Immature natural killer cell (primary cell): ENCODE data around the gene PRR29. TPM values are rescaled to one million over a fixed set of nuclear protein-coding genes. Genes with fewer than 3 reads are reported as not detected.
"Not testable (repeated sequence)": the region's sequence is repeated elsewhere in the genome, so short reads cannot be mapped to it uniquely, and the experiment has no call there.

Source experiments
- DNase-seq, 3 donors: peaks; one replicate each; pipeline ENCODE4 v3.0.0; 2022; ENCODE audit warnings: mixed read lengths in 1 of 3
- H3K27ac Mint-ChIP-seq, 6 donors: one replicate each; pipeline ENCODE4 v1.8.0; 2020; ENCODE audit warnings: mixed read lengths in 6 of 6, mild to moderate bottlenecking in 5 of 6, inconsistent platforms in 4 of 6, moderate library complexity in 3 of 6
- H3K27me3 Mint-ChIP-seq, 3 donors: one replicate each; pipeline ENCODE4 v1.8.0; 2020 to 2021; ENCODE audit warnings: low read depth in 3 of 3, mild to moderate bottlenecking in 3 of 3, mixed read lengths in 3 of 3, moderate library complexity in 3 of 3, inconsistent platforms in 1 of 3
- H3K36me3 Mint-ChIP-seq, 3 donors: one replicate each; pipeline ENCODE4 v1.8.0; 2020; ENCODE audit warnings: mixed read lengths in 3 of 3, inconsistent platforms in 2 of 3, mild to moderate bottlenecking in 2 of 3
- H3K4me1 Mint-ChIP-seq, 2 donors: one replicate each; pipeline ENCODE4 v1.8.0; 2020; ENCODE audit warnings: inconsistent platforms in 2 of 2, mild to moderate bottlenecking in 2 of 2, mixed read lengths in 2 of 2, moderate library complexity in 1 of 2
- H3K4me3 Mint-ChIP-seq, 5 donors: one replicate each; pipeline ENCODE4 v1.8.0; 2020; ENCODE audit warnings: mild to moderate bottlenecking in 5 of 5, mixed read lengths in 5 of 5, inconsistent platforms in 3 of 5, moderate library complexity in 3 of 5
- H3K9me3 Mint-ChIP-seq, 6 donors: one replicate each; pipeline ENCODE4 v1.8.0; 2020; ENCODE audit warnings: mild to moderate bottlenecking in 6 of 6, mixed read lengths in 6 of 6, inconsistent platforms in 4 of 6, moderate library complexity in 3 of 6
- polyA plus RNA-seq, 3 donors: library from polyadenylated mRNA; unstranded; fragments of 300-500 nt; fragmentation: Illumina TruSeq; gene quantifications; one replicate each; pipeline ENCODE4 v1.2.3, GENCODE V29; 2021

The PRR29 gene
- polyA plus RNA-seq, 3 donors from 2014 or later, result 5.0 to 6.8 (median 5.5) TPM

GRCh38 chr17:63962298-63962744 lies 35.8 kb upstream of the PRR29 start:
- DNase-seq, result no peak
- peak overlapping the region in 1 of 5 donors; percentile 27 for H3K4me3 Mint-ChIP-seq
- no peaks in the 10 kb centered on the region for H3K36me3 Mint-ChIP-seq
- peak overlapping the region in 1 of 6 donors; percentile 79 for H3K27ac Mint-ChIP-seq
- peaks cover 16 to 18% of the 10 kb centered on the region in 2 donors for H3K4me1 Mint-ChIP-seq
- no peaks in the 10 kb centered on the region for H3K9me3 Mint-ChIP-seq
- peaks cover 0 to 3% (median 0%) of the 10 kb centered on the region in 3 donors for H3K27me3 Mint-ChIP-seq

DNA sequence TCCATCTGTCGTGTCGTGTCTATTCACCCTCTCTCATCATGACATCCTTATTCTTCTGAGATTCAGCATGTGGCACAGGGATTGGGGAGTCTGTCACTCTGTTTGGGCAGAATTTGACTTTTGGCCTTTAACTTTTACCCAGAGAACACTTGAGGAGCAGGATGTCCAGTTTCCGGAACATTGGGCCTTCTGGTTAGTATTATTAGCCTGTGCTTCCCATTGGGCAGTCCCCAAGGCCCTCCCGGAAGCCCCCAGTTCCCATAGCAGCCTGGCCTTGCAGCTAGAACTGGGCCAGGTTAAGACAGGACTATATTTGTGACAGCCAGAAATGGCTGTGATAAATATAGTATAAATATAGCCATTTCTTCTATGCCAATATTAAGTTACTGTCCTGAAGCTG lies 35.0 kb upstream of the PRR29 start:
- Mint-ChIP-seq H3K27me3 (peaks cover 0 to 3% (median 0%) of the 10 kb centered on the region in 3 donors), H3K4me3 (peak overlapping the region in 1 of 5 donors; percentile 17), H3K27ac (peak overlapping the region in 1 of 6 donors; percentile 90), H3K9me3 (no peaks in the 10 kb centered on the region), H3K36me3 (no peaks in the 10 kb centered on the region), H3K4me1 (peaks cover 17 to 22% of the 10 kb centered on the region in 2 donors)
- DNase-seq, result no peak

GRCh38 chr17:63966646-63967264 lies 31.4 kb upstream of the PRR29 start:
- H3K4me3 Mint-ChIP-seq, result peak overlapping the region; percentile 7 to 66 (median 39)
- H3K4me1 Mint-ChIP-seq, result peaks cover 28 to 32% of the 10 kb centered on the region in 2 donors
- DNase-seq, result peak; percentile 76 to 79 (median 77)
- no peaks in the 10 kb centered on the region for H3K36me3 Mint-ChIP-seq
- no peaks in the 10 kb centered on the region for H3K27me3 Mint-ChIP-seq
- H3K27ac Mint-ChIP-seq, result peak overlapping the region in 4 of 6 donors; percentile 1 to 74 (median 38)
- H3K9me3 Mint-ChIP-seq, result no peaks in the 10 kb centered on the region

DNA sequence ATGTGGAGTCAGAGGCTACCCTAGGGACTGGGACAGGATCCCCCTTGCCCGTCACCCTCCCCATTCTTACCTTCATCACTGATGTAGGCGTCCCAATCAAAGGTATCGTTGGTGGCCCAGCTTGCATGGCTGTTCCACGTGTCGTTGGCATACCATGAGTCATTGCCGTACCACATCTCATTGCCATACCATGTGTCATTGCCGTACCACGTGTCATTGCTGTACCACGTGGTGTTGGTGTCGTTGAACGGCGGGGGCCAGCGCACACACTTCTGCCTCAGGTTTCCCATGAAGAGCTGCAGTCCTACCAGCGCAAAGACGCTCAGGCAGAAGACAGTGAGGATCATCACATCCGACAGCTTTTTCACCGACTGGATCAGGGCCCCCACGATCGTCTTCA lies 30.2 kb upstream of the PRR29 start:
- no peak overlapping the region for H3K27ac Mint-ChIP-seq
- H3K4me1 Mint-ChIP-seq, result peaks cover 21 to 29% of the 10 kb centered on the region in 2 donors
- no peaks in the 10 kb centered on the region for H3K36me3 Mint-ChIP-seq
- no peak for DNase-seq
- no peaks in the 10 kb centered on the region for H3K9me3 Mint-ChIP-seq
- H3K27me3 Mint-ChIP-seq, result no peaks in the 10 kb centered on the region
- H3K4me3 Mint-ChIP-seq, result no peak overlapping the region

DNA sequence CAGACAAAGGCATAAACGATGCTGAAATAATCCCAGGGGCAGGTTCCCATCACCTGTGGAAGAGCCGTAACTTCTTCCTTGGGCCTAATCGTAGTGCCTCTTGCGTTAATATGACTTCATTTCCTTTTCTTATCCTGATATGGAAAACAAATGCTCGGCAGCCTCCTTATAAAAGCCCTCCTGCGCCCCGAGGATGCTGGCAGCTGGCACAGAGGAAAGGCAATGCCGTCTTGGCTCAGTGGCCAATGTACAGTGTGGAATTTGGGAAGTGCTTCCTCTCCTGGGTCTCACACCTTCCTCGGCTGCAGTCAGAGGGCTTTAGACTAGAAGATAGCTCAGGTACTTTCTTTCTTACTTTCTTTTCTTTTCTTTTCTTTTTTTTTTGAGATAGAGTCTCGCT lies 28.9 kb upstream of the PRR29 start:
- Mint-ChIP-seq H3K27me3 (peaks cover 0 to 2% (median 0%) of the 10 kb centered on the region in 3 donors), H3K4me1 (peaks cover 21 to 29% of the 10 kb centered on the region in 2 donors), H3K9me3 (no peaks in the 10 kb centered on the region), H3K4me3 (no peak overlapping the region), H3K36me3 (no peaks in the 10 kb centered on the region), H3K27ac (peak overlapping the region in 3 of 6 donors; percentile 6 to 84 (median 6))
- no peak for DNase-seq

- H3K27ac Mint-ChIP-seq, result no peak within 1 kb of the TSS
- H3K9me3 Mint-ChIP-seq, result no peaks in the 10 kb centered on the region
- peaks cover 2 to 3% (median 3%) of the 10 kb centered on the region in 3 donors for H3K27me3 Mint-ChIP-seq
- H3K4me1 Mint-ChIP-seq, result peaks cover 6 to 17% of the 10 kb centered on the region in 2 donors
- no peaks in the 10 kb centered on the region for H3K36me3 Mint-ChIP-seq
- no peak for DNase-seq
- no peak within 1 kb of the TSS for H3K4me3 Mint-ChIP-seq
Measured at GRCh38 chr17:63972796-63973195, 25.4 kb upstream of the PRR29 start, which contains the start of gene SCN4A. Gene SCN4A, minus strand, starts transcription at chr17:63972918. Its CDS starts 77 bp downstream, at chr17:63972841.

- peaks cover 2 to 3% (median 3%) of the 10 kb centered on the region in 3 donors for H3K27me3 Mint-ChIP-seq
- DNase-seq, result no peak
- no peak overlapping the region for H3K27ac Mint-ChIP-seq
- H3K9me3 Mint-ChIP-seq, result no peaks in the 10 kb centered on the region
- no peak overlapping the region for H3K4me3 Mint-ChIP-seq
- peaks cover 4 to 17% of the 10 kb centered on the region in 2 donors for H3K4me1 Mint-ChIP-seq
- H3K36me3 Mint-ChIP-seq, result no peaks in the 10 kb centered on the region
Measured at GRCh38 chr17:63973247-63973646, 24.9 kb upstream of the PRR29 start.

DNA sequence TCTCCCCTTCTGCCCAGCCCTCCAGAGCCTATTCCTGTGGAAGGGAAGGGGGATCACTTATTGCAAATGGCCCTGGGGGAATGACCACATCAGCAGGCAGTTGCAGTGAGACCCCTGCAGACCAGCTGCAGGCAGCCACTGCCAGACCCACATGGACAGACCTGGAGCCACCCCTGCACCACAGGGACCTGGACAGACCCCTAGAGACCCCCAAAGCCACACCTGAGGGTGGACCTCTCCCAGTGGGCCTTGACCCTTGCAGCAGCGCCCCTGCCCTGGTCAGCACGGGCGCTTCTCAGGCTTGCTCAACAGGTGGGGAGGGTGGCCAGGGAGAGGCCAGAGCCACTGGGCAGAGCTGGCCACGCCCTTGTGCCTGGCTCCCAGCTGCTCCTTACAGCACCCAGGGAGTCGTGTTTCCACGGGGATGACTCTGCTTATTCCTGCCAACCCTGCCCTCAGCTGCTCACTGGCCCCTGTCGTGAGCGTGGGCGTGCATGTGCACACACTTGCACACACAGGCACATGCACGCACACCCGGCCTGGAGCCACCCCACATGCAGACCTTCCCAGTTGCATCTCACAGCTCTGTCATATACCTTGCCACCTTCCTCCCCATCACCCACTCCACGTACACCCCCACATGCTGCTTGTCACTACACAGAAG lies 24.1 kb upstream of the PRR29 start:
- Mint-ChIP-seq H3K4me3 (no peak overlapping the region), H3K27ac (no peak overlapping the region), H3K9me3 (no peaks in the 10 kb centered on the region), H3K27me3 (peaks cover 2 to 3% (median 3%) of the 10 kb centered on the region in 3 donors), H3K36me3 (no peaks in the 10 kb centered on the region), H3K4me1 (peaks cover 0 to 13% of the 10 kb centered on the region in 2 donors)
- no peak for DNase-seq

GRCh38 chr17:63974594-63975192 lies 23.5 kb upstream of the PRR29 start:
- peaks cover 2 to 3% (median 3%) of the 10 kb centered on the region in 3 donors for H3K27me3 Mint-ChIP-seq
- H3K4me3 Mint-ChIP-seq, result no peak overlapping the region
- no peak for DNase-seq
- H3K9me3 Mint-ChIP-seq, result no peaks in the 10 kb centered on the region
- H3K27ac Mint-ChIP-seq, result no peak overlapping the region
- peaks cover 0 to 11% of the 10 kb centered on the region in 2 donors for H3K4me1 Mint-ChIP-seq
- H3K36me3 Mint-ChIP-seq, result no peaks in the 10 kb centered on the region

- peaks cover 3% of the 10 kb centered on the region in 3 donors for H3K27me3 Mint-ChIP-seq
- no peaks in the 10 kb centered on the region for H3K36me3 Mint-ChIP-seq
- no peak overlapping the region for H3K4me3 Mint-ChIP-seq
- no peak for DNase-seq
- H3K27ac Mint-ChIP-seq, result peak overlapping the region in 1 of 6 donors; percentile 37
- peaks cover 0 to 3% of the 10 kb centered on the region in 2 donors for H3K4me1 Mint-ChIP-seq
- H3K9me3 Mint-ChIP-seq, result no peaks in the 10 kb centered on the region
Measured at GRCh38 chr17:63975541-63976092, 22.5 kb upstream of the PRR29 start.

DNA sequence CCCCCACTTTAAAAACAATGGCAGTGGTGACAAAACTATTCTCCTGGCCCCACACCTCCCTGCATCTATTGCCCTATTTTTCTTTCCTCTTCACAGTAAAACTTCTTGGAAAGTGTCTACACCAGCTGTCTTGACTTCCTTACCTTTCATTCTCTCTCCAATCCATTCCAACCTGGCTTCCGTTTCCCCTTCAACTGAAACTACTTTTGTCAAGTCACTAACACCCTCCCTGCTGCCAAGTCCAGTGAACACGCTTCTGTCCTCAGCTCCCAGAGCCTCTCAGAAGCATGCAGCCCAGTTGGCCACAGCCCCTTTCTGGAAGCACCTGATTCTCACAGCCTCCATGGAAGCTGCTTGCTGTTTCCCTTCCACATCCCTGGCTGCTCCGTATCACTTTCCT lies 21.4 kb upstream of the PRR29 start:
- DNase-seq, result no peak
- no peaks in the 10 kb centered on the region for H3K4me1 Mint-ChIP-seq

GRCh38 chr17:63978272-63979200 lies 19.6 kb upstream of the PRR29 start:
- peaks cover 2 to 5% (median 3%) of the 10 kb centered on the region in 3 donors for H3K27me3 Mint-ChIP-seq
- no peak overlapping the region for H3K27ac Mint-ChIP-seq
- no peak for DNase-seq
- H3K36me3 Mint-ChIP-seq, result peaks cover 0 to 6% (median 0%) of the 10 kb centered on the region in 3 donors
- H3K4me1 Mint-ChIP-seq, result peaks cover 0 to under 1% of the 10 kb centered on the region in 2 donors
- no peaks in the 10 kb centered on the region for H3K9me3 Mint-ChIP-seq
- no peak overlapping the region for H3K4me3 Mint-ChIP-seq

More for the DNA sequence above, 21.4 kb upstream of the PRR29 start:
- Mint-ChIP-seq H3K36me3 (no peaks in the 10 kb centered on the region), H3K4me3 (no peak overlapping the region), H3K27me3 (peaks cover 3% of the 10 kb centered on the region in 3 donors), H3K9me3 (no peaks in the 10 kb centered on the region), H3K27ac (no peak overlapping the region)

GRCh38 chr17:63982641-63983040 lies 15.5 kb upstream of the PRR29 start:
- not testable (repeated sequence) for H3K9me3 Mint-ChIP-seq, H3K36me3 Mint-ChIP-seq, DNase-seq, H3K27me3 Mint-ChIP-seq, H3K4me3 Mint-ChIP-seq
- Mint-ChIP-seq H3K27ac (peak overlapping the region in 2 of 6 donors; percentile 30 to 55), H3K4me1 (peaks cover 23 to 25% of the 10 kb centered on the region in 2 donors)
